GM12873 (cell line): ENCODE results near the gene SERP2.

Experiments
- CTCF ChIP-seq: IDR thresholded peaks from 2 replicates; pipeline ENCODE4 v1.5.1; 2012; ENCODE audit warnings: low read depth, mild to moderate bottlenecking, moderate library complexity, low read length, control low read depth; ENCODE audit not compliant: insufficient read depth; ENCODE audit errors: missing control alignments

Gene SERP2

GRCh38 chr13:44417876-44418275 is 44.3 kb downstream of the SERP2 start:
- no peak for TF ChIP-seq CTCF

GRCh38 chr13:44420376-44421220 is 47.0 kb downstream of the SERP2 start:
- no peak for TF ChIP-seq CTCF

- no peak for TF ChIP-seq CTCF
These were observed 48.4 kb downstream of the SERP2 start for GRCh38 chr13:44421853-44422525.

GRCh38 chr13:44422755-44423643 is 49.4 kb downstream of the SERP2 start:
- TF ChIP-seq CTCF, result no peak

- no peak for TF ChIP-seq CTCF
These were observed 50.2 kb downstream of the SERP2 start for GRCh38 chr13:44423824-44424223.

GRCh38 chr13:44425041-44425814 is 51.6 kb downstream of the SERP2 start:
- TF ChIP-seq CTCF, result no peak
